RWPE2 (cell line): ENCODE data around the gene TRIP4.

Experiments used
- ATAC-seq: fragments of 200-7000 bp; cut with Tn5 transposase; 3 replicates; pipeline ENCODE4 v1.9.1; 2021; ENCODE audit warnings: low read depth
- DNase-seq: peaks from one replicate; pipeline ENCODE4 v3.0.0-alpha.2; 2020; ENCODE audit warnings: low spot score
- H3K27ac ChIP-seq: fragments of 450-650 bp; 2 replicates; pipeline ENCODE4 v1.5.1; 2017; ENCODE audit warnings: mild to moderate bottlenecking; ENCODE audit not compliant: poor library complexity, severe bottlenecking
- H3K27me3 ChIP-seq: fragments of 250-450 bp; sonication (Bioruptor Pico); 2 replicates; pipeline ENCODE4 v1.5.1; 2021; ENCODE audit warnings: mild to moderate bottlenecking, moderate library complexity; ENCODE audit not compliant: insufficient read depth, poor library complexity, severe bottlenecking
- H3K36me3 ChIP-seq: fragments of 250-450 bp; sonication (Bioruptor Pico); 2 replicates; pipeline ENCODE4 v1.5.1; 2020; ENCODE audit warnings: low read depth, mild to moderate bottlenecking, moderate library complexity
- H3K4me1 ChIP-seq: fragments of 250-450 bp; sonication (Bioruptor Pico); 2 replicates; pipeline ENCODE4 v1.5.1; 2021; ENCODE audit warnings: mild to moderate bottlenecking, moderate library complexity; ENCODE audit not compliant: insufficient read depth, poor library complexity, severe bottlenecking
- H3K4me3 ChIP-seq: fragments of 250-450 bp; sonication (Bioruptor Pico); 2 replicates; pipeline ENCODE4 v1.5.1; 2021; ENCODE audit warnings: mild to moderate bottlenecking, moderate library complexity; ENCODE audit not compliant: severe bottlenecking
- H3K9me3 ChIP-seq: fragments of 250-450 bp; sonication (Bioruptor Pico); 2 replicates; pipeline ENCODE4 v1.5.1; 2021; ENCODE audit warnings: mild to moderate bottlenecking, moderate library complexity; ENCODE audit not compliant: severe bottlenecking
- CTCF ChIP-seq: fragments of 450-650 bp; IDR thresholded peaks from one replicate; pipeline ENCODE4 v1.5.1; 2017; ENCODE audit warnings: mild to moderate bottlenecking, moderate library complexity; ENCODE audit not compliant: poor library complexity, severe bottlenecking

Gene TRIP4

GRCh38 chr15:64453689-64454037 lies 66.0 kb downstream of the TRIP4 start:
- ATAC-seq: no peak
- H3K4me3 ChIP-seq: no peak overlapping the region
- peaks cover 1% of the 10 kb centered on the region for H3K4me1 ChIP-seq
- TF ChIP-seq CTCF: no peak
- H3K27me3 ChIP-seq: no peaks in the 10 kb centered on the region
- H3K9me3 ChIP-seq: no peaks in the 10 kb centered on the region
- H3K36me3 ChIP-seq: peaks cover 21% of the 10 kb centered on the region
- no peak overlapping the region for H3K27ac ChIP-seq
- DNase-seq: no peak

- Histone ChIP-seq H3K27me3 (no peaks in the 10 kb centered on the region), H3K9me3 (no peaks in the 10 kb centered on the region), H3K4me3 (no peak overlapping the region), H3K4me1 (peaks cover 8% of the 10 kb centered on the region), H3K36me3 (peaks cover 18% of the 10 kb centered on the region), H3K27ac (no peak overlapping the region)
- DNase-seq: no peak
- no peak for TF ChIP-seq CTCF
- no peak for ATAC-seq
These were observed 66.6 kb downstream of the TRIP4 start for GRCh38 chr15:64454282-64454681.

GRCh38 chr15:64455961-64456371 lies 68.3 kb downstream of the TRIP4 start:
- H3K4me1 ChIP-seq: peaks cover 13% of the 10 kb centered on the region

GRCh38 chr15:64456634-64457108 lies 69.0 kb downstream of the TRIP4 start:
- Histone ChIP-seq H3K4me1 (peaks cover 14% of the 10 kb centered on the region), H3K36me3 (peaks cover 11% of the 10 kb centered on the region), H3K27ac (no peak overlapping the region), H3K27me3 (no peaks in the 10 kb centered on the region), H3K9me3 (no peaks in the 10 kb centered on the region), H3K4me3 (no peak overlapping the region)
- DNase-seq: no peak
- no peak for TF ChIP-seq CTCF
- no peak for ATAC-seq

More at GRCh38 chr15:64455961-64456371, 68.3 kb downstream of the TRIP4 start:
- DNase-seq (no peak), ATAC-seq (no peak)
- Histone ChIP-seq H3K27me3 (no peaks in the 10 kb centered on the region), H3K36me3 (peaks cover 11% of the 10 kb centered on the region), H3K4me3 (no peak overlapping the region), H3K9me3 (no peaks in the 10 kb centered on the region), H3K27ac (no peak overlapping the region)
- TF ChIP-seq CTCF: no peak

GRCh38 chr15:64459066-64459781 lies 71.6 kb downstream of the TRIP4 start:
- peak overlapping the region; percentile 37 for H3K4me3 ChIP-seq
- peaks cover 20% of the 10 kb centered on the region for H3K4me1 ChIP-seq
- peaks cover 22% of the 10 kb centered on the region for H3K36me3 ChIP-seq
- H3K27ac ChIP-seq: peak overlapping the region; percentile 89
- ATAC-seq: no peak
- no peak for DNase-seq
- H3K27me3 ChIP-seq: no peaks in the 10 kb centered on the region
- no peak for TF ChIP-seq CTCF
- no peaks in the 10 kb centered on the region for H3K9me3 ChIP-seq
